Gastroesophageal sphincter (tissue), 4 donors: Measurements from ENCODE around the gene SORBS1. TPM values are rescaled to one million over a fixed set of nuclear protein-coding genes. Genes with fewer than 3 reads are reported as not detected.
A peak's percentile ranks its signal among the peaks of the same experiment; 100 is the strongest.

Experiments
- ATAC-seq: fragments of 150-250 bp; one replicate; pipeline ENCODE4 v1.9.1; 2016; ENCODE audit warnings: mild to moderate bottlenecking, moderate library complexity
- H3K27ac ChIP-seq, 4 donors: fragments of 200-600 bp; sonication (generic) in 3 of 4; 1 replicate in 3 of 4; 2 replicates in 1 of 4; pipeline ENCODE4 v1.5.1; 2016 to 2019
- H3K27me3 ChIP-seq: fragments of 200-600 bp; sonication (generic); one replicate; pipeline ENCODE4 v1.5.1; 2019
- H3K36me3 ChIP-seq, 2 donors: fragments of 200-600 bp; sonication (generic); one replicate each; pipeline ENCODE4 v1.5.1; 2019; ENCODE audit warnings: control low read depth in 1 of 2
- H3K4me1 ChIP-seq, 3 donors: fragments of 200-600 bp; sonication (generic); 1 replicate in 2 of 3; 2 replicates in 1 of 3; pipeline ENCODE4 v1.5.1; 2016 to 2019; ENCODE audit warnings: control low read depth in 2 of 3
- H3K4me3 ChIP-seq, 2 donors: fragments of 200-600 bp; sonication (generic); one replicate each; pipeline ENCODE4 v1.5.1; 2019; ENCODE audit warnings: mild to moderate bottlenecking in 1 of 2, moderate library complexity in 1 of 2
- H3K9me3 ChIP-seq, 3 donors: fragments of 200-600 bp; sonication (generic); one replicate each; pipeline ENCODE4 v1.5.1; 2017 to 2019; ENCODE audit warnings: control low read depth in 2 of 3
- EP300 ChIP-seq: sonication (generic); formaldehyde crosslinking; IDR thresholded peaks from one replicate; pipeline ENCODE4 v1.6.1; 2017; ENCODE audit warnings: antibody characterized with exemption, mild to moderate bottlenecking
- POLR2A ChIP-seq, 2 donors: fragments of 450-650 bp; IDR thresholded peaks; one replicate each; pipeline ENCODE4 v1.6.1; 2017; ENCODE audit warnings: antibody characterized with exemption in 2 of 2, mild to moderate bottlenecking in 2 of 2, moderate library complexity in 1 of 2
- POLR2AphosphoS5 ChIP-seq: sonication (generic); formaldehyde crosslinking; IDR thresholded peaks from one replicate; pipeline ENCODE4 v1.6.1; 2017; ENCODE audit warnings: antibody characterized with exemption
- WGBS, 2 donors: methylation state at CpG; one replicate each; pipeline ENCODE4 v1.1.5; 2018; ENCODE audit warnings: low coverage in 1 of 2; 5-methylcytosine and 5-hydroxymethylcytosine counted together
- total RNA-seq, 4 donors: library from RNA; depleted of rRNA; stranded (reverse); fragments of >200 nt; gene quantifications; one replicate each; pipeline ENCODE4 v1.1.0, GENCODE V29; 2016
- TF ChIP-seq, protein P1 (sequence below), 4 experiments: fragments of 200-600 bp in 2 of 4; fragments of 450-650 bp in 2 of 4; sonication (generic) in 1 of 4; IDR thresholded peaks; one replicate each; pipeline ENCODE4 v1.5.1; 2017 to 2019; ENCODE audit warnings: antibody characterized with exemption in 4 of 4, mild to moderate bottlenecking in 2 of 4, moderate library complexity in 2 of 4

SORBS1 gene
- total RNA-seq, 4 donors from 2014 or later: 1,866 to 2,220 (median 1,948) TPM

GRCh38 chr10:95538412-95538811, 22.8 kb downstream of the SORBS1 start:
- no peak for TF ChIP-seq EP300
- TF ChIP-seq, protein P1, sequence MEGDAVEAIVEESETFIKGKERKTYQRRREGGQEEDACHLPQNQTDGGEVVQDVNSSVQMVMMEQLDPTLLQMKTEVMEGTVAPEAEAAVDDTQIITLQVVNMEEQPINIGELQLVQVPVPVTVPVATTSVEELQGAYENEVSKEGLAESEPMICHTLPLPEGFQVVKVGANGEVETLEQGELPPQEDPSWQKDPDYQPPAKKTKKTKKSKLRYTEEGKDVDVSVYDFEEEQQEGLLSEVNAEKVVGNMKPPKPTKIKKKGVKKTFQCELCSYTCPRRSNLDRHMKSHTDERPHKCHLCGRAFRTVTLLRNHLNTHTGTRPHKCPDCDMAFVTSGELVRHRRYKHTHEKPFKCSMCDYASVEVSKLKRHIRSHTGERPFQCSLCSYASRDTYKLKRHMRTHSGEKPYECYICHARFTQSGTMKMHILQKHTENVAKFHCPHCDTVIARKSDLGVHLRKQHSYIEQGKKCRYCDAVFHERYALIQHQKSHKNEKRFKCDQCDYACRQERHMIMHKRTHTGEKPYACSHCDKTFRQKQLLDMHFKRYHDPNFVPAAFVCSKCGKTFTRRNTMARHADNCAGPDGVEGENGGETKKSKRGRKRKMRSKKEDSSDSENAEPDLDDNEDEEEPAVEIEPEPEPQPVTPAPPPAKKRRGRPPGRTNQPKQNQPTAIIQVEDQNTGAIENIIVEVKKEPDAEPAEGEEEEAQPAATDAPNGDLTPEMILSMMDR (IDR thresholded peaks at IDR 0.05): no peak
- no peak for TF ChIP-seq POLR2A (IDR thresholded peaks at IDR 0.05)
- no peak for TF ChIP-seq POLR2AphosphoS5
- peaks cover 30 to 100% (median 31%) of the 10 kb centered on the region in 3 donors for H3K4me1 ChIP-seq

DNA sequence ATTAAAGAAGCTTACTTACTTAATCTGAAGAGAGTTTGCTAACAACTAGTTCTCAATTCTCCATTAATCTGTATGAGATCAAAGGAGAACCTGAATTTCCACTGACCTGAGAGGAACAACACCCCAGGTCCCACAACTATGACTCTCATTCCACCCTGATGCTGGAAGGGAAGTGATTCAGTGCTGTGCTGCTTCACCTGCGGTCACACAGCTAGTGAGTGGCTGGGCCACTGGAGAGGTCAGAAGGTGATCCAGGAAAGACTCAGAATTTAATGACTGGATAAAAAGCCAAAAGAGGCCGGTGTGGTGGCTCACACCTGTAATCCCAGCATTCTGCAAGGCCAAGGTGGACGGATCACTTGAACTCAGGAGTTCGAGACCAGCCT, 23.6 kb downstream of the SORBS1 start:
- H3K4me1 ChIP-seq: peaks cover 29 to 100% (median 36%) of the 10 kb centered on the region in 3 donors
- 0 to 77% methylated on average over 1 to 4 of the region's 4 CpGs for WGBS, 2 donors
- H3K4me3 ChIP-seq: no peak overlapping the region
- no peak for ATAC-seq
- no peak for TF ChIP-seq EP300
- peak; percentile 8 for TF ChIP-seq POLR2AphosphoS5
- H3K27ac ChIP-seq: peak overlapping the region; percentile 84 to 100 (median 94)
- no peaks in the 10 kb centered on the region for H3K27me3 ChIP-seq
- no peaks in the 10 kb centered on the region for H3K36me3 ChIP-seq
- H3K9me3 ChIP-seq: no peaks in the 10 kb centered on the region

More at GRCh38 chr10:95538412-95538811, 22.8 kb downstream of the SORBS1 start:
- no peak overlapping the region for H3K4me3 ChIP-seq
- H3K27me3 ChIP-seq: no peaks in the 10 kb centered on the region
- no peaks in the 10 kb centered on the region for H3K36me3 ChIP-seq
- H3K9me3 ChIP-seq: no peaks in the 10 kb centered on the region
- 14% methylated on average over 2 of the region's 5 CpGs; no CpG with 5 or more reads in 1 of the 2 donors for WGBS, 2 donors
- no peak for ATAC-seq
- peak overlapping the region; percentile 84 to 100 (median 94) for H3K27ac ChIP-seq

- TF ChIP-seq POLR2AphosphoS5 (peak; percentile 61), EP300 (no peak)
- Histone ChIP-seq H3K9me3 (no peaks in the 10 kb centered on the region), H3K27ac (peak overlapping the region; percentile 84 to 100 (median 94)), H3K27me3 (no peaks in the 10 kb centered on the region), H3K4me1 (peaks cover 26 to 100% (median 36%) of the 10 kb centered on the region in 3 donors), H3K4me3 (no peak overlapping the region), H3K36me3 (no peaks in the 10 kb centered on the region)
- peak; percentile 63 for ATAC-seq
- WGBS, 2 donors: 39 to 63% methylated on average over 8 of the region's 8 CpGs
These were observed 24.2 kb downstream of the SORBS1 start for GRCh38 chr10:95536894-95537541.

GRCh38 chr10:95536017-95536416, 25.2 kb downstream of the SORBS1 start:
- ATAC-seq: peak; percentile 83
- TF ChIP-seq POLR2AphosphoS5: peak; percentile 97
- TF ChIP-seq, protein P1 (IDR thresholded peaks at IDR 0.05): peak in 2 of 4 experiments; percentile 43 to 59
- TF ChIP-seq EP300: peak; percentile 97
- TF ChIP-seq POLR2A (IDR thresholded peaks at IDR 0.05): no peak
- no peaks in the 10 kb centered on the region for H3K9me3 ChIP-seq
- no peaks in the 10 kb centered on the region for H3K36me3 ChIP-seq
- 12 to 31% methylated on average over 5 to 8 of the region's 8 CpGs for WGBS, 2 donors
- H3K27ac ChIP-seq: peak overlapping the region; percentile 84 to 100 (median 96)
- peaks cover 22 to 100% (median 42%) of the 10 kb centered on the region in 3 donors for H3K4me1 ChIP-seq
- peak overlapping the region in 1 of 2 donors; percentile 11 for H3K4me3 ChIP-seq
- H3K27me3 ChIP-seq: no peaks in the 10 kb centered on the region

GRCh38 chr10:95535526-95535925, 25.6 kb downstream of the SORBS1 start:
- peak overlapping the region; percentile 84 to 100 (median 96) for H3K27ac ChIP-seq
- H3K4me3 ChIP-seq: peak overlapping the region in 1 of 2 donors; percentile 11
- H3K36me3 ChIP-seq: no peaks in the 10 kb centered on the region
- no peaks in the 10 kb centered on the region for H3K9me3 ChIP-seq
- ATAC-seq: no peak
- peaks cover 22 to 100% (median 42%) of the 10 kb centered on the region in 3 donors for H3K4me1 ChIP-seq
- H3K27me3 ChIP-seq: no peaks in the 10 kb centered on the region
- no peak for TF ChIP-seq POLR2A (IDR thresholded peaks at IDR 0.05)
- TF ChIP-seq, protein P1 (IDR thresholded peaks at IDR 0.05): no peak
- no peak for TF ChIP-seq POLR2AphosphoS5
- no peak for TF ChIP-seq EP300
- 41 to 45% methylated on average over 2 of the region's 2 CpGs for WGBS, 2 donors

- H3K9me3 ChIP-seq: no peaks in the 10 kb centered on the region
- H3K27ac ChIP-seq: peak overlapping the region; percentile 84 to 100 (median 96)
These were observed 27.6 kb downstream of the SORBS1 start for GRCh38 chr10:95533590-95533989.

More at GRCh38 chr10:95533590-95533989, 27.6 kb downstream of the SORBS1 start:
- TF ChIP-seq EP300: no peak
- TF ChIP-seq, protein P1 (IDR thresholded peaks at IDR 0.05): no peak
- peak in 1 of 2 donors; percentile 35 for TF ChIP-seq POLR2A (IDR thresholded peaks at IDR 0.05)
- peak; percentile 41 for TF ChIP-seq POLR2AphosphoS5
- Histone ChIP-seq H3K36me3 (no peaks in the 10 kb centered on the region), H3K4me3 (no peak overlapping the region), H3K27me3 (no peaks in the 10 kb centered on the region), H3K4me1 (peaks cover 33 to 100% (median 37%) of the 10 kb centered on the region in 3 donors)
- no peak for ATAC-seq
- WGBS, 2 donors: 42 to 55% methylated on average over 2 to 6 of the region's 6 CpGs
